Right hindlimb (tissue), 1 donor: ENCODE measurements around the gene OGDH.
A peak's percentile ranks its signal among the peaks of the same experiment; 100 is the strongest.

ENCODE experiments used
- DNase-seq: peaks from one replicate; pipeline ENCODE4 v3.0.0-alpha.2; 2018

The OGDH gene

DNA sequence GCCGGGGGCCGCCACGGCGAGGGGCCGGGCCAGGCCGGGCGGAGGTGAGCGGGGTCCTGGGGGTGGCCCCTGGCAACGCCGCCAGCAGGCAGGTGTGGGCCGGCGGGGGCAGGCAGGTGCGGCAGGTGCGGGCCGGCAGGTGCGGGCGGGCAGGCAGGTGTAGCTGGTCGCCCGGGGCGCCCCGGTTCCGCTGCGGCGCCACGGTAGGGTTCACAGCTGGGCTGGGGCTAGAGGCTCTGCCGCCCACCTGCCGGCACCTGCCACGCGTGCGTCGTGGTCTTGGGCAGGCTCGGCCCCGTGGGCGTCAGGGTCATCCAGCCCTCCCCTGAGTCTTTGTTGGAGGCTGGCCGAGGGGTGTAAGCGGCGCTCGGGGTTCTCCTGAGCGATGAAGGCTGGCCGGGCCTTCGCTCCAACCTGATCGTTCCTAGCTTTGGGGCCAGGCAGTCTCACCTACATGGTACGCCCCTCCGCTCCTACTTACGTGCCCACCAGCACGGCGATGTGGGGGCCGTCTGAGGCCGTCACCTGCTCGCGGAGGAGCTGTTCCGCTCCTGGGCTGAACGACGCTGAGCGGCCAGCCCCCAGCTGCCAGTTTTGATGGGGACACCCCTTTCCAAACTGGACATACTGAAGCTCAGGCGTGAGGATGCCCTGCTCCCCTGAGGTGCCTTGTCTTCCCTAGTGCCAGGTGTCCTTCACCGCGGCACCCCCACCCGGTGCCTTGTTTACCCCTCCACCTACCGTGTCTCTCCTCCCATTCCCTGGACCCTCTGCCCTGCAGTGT lies 142.7 kb downstream of the OGDH start:
- no peak for DNase-seq

DNA sequence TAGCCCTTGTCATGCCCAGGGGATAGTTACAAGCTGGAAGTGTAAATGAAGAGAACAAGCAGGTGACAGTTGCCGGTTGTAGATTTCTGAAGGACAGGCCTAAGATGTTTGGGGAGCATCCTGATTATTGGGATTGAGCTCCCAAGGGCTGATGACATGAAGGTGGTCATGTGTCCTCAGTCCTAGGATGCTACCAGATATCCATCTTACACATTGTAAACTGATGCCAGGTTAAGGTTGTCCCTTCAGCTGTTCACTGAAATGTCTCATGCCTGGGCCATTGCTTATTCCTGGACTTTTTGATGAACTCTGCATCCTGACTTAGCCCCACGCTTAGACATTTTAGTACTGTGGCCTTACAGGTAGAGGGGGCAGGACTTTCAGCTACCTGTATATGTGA lies 143.6 kb downstream of the OGDH start:
- DNase-seq, result no peak

DNA sequence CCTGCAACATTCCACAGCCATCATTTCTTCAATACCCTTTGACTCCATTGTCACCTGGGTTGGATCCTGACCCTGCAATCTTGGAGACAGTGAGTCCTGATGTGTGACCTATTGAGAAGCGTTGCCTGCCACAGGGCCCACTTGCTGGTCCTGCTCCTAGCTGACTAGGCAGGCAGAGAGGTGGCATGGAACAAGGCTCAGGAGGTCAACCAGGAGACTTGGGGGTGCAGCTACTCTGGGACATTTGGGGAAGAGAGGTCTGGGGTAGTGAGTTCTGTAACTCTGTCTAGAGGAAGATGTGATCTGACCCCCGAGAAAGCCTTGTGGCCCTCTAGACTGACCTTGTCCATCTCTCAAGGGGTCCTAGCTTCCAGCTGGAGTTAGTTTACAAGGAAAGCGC lies 144.0 kb downstream of the OGDH start:
- DNase-seq, result no peak

DNA sequence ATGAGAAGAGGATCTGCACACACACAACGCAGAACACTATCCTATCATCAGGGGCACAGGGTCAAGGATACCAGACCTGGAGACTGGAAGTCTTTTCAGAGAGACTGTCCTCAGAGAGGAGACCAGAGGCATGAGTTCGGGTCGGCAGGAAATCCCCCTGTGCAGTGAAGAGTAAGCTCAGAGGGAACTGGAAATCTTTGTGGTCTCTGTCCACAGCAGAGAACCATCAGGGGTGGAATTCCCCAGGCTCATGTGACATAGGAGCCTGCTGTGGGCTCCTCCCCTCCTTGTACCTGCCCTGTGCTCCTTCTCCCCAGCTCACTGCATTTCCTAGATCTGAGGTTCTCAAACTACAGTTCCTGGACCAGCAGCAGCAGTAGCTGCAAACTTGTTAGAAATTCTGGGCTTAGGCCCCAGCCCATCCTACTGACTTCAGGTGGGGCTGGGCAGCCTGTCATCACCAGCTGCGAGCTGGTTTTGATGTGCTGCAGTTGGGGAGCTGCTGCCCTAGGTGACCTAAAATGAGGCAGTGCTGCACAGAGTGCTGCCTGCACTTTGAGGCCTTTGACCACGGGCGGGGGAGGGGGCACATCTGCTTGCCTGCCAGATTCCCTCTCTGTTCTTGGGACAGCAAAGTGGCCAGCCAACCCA lies 144.6 kb downstream of the OGDH start:
- no peak for DNase-seq

DNA sequence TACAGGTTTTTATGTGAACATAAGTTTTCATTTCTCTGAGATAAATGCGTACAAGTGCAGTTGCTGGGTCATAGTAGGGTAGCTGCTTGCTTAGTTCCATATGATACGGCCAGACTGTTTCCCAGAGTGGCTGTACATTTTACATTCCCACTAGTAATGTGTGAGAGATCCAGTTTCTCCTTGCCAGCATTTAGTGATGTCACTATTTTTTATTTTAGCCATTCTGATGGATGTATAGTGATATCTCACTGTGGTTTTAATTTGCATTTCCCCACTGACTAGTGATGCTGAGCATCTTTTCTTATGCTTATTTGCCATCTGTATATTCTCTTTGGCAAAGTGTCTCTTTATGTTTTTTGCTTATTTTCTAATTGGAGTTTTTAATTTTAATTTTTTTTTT lies 146.4 kb downstream of the OGDH start:
- DNase-seq, result no peak

DNA sequence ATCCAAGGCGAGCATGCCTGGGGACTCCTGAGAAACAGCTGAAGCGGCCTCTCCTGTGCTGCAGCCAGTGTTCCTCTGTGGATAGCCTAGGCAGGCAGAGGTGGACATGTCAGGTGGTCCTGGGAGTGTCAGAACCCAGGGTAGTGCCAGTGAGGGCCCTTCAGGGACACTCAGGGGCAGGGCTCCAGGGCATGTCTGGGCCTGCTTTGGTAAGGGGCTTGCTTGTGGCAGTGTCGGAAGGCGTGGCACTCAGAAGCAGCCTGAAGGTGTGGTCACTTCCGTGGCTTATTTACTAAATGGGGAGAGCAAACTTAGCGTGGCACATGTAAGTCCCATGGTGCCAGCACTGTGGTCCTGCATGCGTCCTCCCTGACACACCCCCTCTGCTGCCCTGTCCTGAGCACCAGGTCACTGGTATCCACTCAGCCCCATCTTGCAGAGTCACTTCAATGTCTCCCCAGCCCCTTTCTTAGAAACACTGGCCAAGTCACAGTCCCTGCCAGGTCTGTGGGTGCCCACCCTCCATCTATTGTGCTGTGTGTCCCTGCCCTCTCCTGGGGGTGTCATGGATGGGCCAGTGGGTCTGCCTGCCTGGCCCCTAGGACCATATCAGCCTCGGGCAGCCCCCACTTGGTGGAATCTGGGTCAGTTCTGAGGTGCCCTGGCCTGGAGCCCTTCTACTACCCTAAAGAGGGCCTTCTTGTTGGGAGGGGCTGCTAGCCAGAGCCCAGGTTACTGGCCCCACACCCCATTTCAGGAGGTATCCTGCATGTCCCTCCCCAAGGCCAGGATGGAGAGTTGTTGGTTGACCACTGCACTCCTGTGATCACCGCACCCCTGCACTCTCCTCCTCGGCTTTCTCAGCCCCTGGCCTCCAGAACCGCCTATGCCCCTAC lies 148.6 kb downstream of the OGDH start:
- DNase-seq, result no peak

DNA sequence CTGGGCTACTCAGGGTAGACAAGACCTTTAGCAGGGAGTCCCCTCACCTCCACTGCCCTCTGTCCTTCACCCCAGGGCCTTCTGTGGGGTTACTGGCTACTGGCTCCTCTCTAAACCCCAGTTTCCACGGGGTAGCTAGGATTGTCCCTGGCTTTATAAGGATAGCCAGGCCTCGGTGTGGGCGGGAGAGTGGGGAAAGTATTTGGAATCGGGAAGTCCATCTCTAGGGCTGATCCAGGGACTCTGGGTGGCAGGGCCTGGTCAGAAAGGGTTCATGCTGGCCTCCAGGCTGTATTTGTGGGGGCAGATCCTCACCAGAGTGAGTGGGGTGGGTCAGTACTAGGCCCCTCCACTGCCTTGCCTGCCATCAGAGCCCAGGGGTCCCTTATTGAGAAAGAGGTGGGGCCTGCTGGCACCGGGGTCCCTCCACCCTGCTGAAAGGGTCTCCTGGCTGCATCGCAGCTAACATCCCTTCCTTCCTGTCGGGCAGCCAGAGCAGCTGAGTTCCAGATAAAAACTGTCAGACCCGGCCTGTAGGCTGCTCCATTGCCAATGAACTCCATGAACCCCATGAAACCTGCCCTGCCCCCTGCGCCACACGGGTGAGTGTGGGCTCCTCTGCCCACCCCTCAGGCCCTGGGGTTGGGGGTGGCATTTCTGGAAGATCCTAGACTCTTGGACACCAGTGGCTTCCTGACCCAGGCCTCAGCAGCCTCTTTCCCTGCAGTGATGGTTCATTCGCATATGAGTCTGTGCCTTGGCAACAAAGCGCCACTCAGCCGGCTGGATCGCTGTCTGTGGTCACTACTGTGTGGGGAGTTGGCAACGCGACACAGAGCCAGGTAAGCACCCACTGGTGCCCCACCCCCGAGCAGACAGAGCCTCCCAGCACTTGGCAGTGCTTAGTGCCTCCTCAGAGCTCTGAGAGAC lies 149.5 kb downstream of the OGDH start:
- DNase-seq, result no peak

DNA sequence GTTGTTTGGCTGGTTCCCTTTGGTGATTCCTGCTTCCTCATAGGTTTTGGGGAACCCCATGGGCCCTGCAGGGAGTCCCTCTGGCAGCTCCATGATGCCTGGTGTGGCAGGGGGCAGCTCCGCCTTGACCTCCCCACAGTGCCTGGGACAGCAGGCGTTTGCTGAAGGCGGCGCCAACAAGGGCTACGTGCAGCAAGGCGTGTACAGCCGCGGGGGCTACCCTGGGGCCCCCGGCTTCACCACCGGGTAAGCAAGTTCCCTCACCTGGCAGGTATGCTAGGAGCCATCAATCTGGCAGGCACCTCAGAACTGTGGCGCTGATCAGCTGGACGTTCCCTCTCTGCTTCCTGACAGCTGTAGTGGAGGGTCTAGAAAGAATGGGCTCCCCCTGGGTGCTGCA lies 150.5 kb downstream of the OGDH start:
- DNase-seq, result no peak

DNA sequence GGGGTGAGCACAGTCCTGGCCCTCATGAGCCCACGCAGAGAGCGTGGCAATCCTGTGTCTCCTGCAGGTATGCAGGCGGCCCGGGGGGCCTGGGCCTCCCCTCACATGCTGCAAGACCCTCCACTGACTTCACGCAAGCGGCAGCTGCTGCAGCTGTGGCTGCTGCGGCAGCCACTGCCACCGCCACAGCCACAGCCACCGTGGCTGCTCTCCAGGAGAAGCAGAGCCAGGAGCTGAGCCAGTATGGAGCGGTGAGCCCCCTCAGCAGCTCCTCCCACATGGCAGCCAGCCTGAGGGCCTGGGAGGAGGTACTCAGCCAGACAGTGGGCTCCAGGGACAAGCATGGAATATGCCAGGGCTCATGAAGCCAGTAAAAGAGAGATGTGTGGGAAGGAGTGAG lies 150.9 kb downstream of the OGDH start:
- peak; percentile 92 for DNase-seq

DNA sequence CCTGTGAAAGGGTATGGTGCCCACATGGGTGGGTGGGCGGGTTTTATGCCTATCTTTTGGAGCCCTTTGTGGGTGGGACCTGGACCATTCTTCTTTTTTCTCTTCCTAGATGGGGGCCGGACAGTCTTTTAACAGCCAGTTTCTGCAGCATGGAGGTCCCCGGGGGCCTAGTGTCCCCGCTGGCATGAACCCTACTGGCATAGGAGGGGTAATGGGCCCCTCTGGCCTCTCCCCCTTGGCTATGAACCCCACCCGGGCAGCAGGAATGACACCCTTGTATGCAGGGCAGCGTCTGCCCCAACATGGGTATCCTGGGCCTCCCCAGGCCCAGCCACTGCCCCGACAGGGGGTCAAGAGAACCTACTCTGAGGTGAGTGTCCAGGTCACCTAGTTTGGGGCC lies 151.3 kb downstream of the OGDH start:
- DNase-seq, result no peak
